ENCODE measurements around the gene F2R.
"Not testable (repeated sequence)": the region's sequence is repeated elsewhere in the genome, so short reads cannot be mapped to it uniquely, and the experiment has no call there.

The F2R gene

DNA sequence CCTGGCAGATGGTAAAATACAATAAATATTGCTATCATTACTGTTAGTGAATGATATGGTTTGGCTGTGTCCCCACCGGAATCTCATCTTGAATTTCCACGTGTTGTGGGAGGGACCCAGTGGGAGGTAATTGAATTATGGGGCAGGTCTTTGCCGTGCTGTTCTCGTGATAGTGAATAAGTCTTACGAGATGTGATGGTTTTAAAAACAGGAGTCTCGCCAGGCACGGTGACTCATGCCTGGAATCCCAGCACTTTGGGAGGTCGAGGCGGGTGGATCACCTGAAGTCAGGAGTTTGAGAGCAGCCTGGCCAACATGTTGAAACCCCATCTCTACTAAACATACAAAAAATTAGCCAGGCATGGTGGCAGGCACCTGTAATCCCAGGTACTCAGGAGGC is 45.2 kb downstream of the F2R start:
- DNase-seq: not testable (repeated sequence)

DNA sequence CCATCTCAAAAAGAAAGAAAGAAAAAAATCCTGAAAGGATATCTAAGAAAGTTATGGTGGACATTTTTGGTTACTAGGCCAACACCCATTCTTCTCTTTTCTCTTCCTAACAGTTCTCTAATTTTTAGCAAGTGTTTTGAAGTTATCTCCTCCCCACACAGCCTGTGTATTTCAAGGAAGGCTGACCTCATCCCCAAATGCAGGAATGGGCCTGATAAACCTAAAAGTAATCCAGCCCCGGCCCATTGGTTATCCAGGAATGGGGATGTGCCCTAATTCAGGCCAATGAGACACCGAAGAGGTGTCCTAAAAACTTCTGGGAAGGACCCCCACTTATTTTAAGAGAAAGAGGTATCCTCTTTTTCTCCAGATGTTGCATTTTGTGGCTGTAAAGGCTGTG is 46.6 kb downstream of the F2R start:
- no peak for DNase-seq

DNA sequence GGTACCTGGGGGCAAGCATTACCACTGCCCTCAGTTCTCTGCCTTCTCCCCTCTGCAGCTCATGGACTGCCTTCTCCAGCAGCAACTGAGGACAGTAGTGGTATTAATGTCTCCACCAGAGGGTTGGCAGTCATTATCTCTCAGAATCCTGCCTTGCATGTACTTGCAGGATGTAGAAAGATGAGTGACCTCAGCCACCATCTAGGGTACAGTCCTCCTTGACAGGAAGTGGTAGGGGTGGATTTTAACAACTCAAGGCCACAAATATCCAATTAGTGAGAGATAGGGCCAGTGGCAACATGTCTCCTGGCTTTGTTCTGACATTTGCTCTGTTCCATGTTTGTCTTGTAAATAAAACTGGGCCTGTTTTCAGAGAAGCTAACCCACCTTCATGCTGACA is 47.2 kb downstream of the F2R start:
- no peak for DNase-seq

DNA sequence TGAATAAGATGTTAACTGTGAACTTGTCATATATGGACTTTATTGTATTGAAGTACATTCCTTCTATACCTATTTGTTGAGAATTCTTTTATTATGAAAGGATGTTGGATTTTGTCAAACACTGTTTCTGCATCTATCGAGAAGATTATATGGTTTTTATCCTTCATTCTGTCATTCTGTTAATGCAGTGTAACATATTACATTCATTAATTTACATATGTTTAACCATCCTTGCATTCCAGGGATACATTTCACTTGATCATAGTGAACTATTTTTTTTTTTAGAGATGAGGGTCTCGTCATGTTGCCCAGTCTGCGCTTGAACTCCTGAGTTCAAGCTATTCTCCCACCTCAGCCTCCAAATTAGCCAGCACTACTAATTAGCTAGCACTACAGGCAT is 48.4 kb downstream of the F2R start:
- DNase-seq: no peak

DNA sequence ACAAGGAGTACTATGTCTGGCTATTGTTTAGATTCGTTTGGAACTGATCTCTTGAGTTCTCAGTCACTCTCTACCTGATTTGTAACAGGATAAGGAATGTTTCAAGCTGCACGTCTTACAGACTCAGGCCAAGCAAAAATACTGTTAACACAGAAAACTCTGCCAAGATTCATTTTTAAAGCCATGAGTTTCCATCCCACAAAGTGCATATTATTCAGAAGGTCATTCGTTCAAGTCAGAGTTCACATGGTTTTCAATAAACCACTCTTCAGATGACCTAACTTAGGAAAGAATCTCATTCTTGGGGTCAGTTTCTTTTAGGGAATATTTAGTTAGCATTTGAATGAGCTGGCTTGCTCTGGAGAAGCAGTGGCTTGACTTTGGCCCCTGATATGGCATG is 49.3 kb downstream of the F2R start:
- DNase-seq: no peak

DNA sequence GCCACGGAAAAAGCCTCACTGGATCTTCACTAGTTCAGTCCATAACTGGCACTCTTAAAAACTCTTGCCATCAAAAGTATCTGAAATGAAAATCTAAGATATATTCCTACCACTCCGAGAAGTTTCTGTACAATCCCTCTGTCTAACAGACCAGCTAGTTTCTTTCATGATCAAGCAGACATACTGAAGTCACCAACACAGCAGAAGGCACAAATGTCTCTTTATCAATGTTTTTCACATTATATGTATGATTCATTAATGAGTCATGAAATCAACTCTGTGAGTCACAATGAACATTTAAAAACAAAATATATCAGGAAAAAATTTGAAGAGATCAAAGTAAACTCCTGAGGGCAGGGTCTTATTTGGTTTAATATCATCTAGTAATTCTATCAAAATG is 50.8 kb downstream of the F2R start:
- DNase-seq: no peak

DNA sequence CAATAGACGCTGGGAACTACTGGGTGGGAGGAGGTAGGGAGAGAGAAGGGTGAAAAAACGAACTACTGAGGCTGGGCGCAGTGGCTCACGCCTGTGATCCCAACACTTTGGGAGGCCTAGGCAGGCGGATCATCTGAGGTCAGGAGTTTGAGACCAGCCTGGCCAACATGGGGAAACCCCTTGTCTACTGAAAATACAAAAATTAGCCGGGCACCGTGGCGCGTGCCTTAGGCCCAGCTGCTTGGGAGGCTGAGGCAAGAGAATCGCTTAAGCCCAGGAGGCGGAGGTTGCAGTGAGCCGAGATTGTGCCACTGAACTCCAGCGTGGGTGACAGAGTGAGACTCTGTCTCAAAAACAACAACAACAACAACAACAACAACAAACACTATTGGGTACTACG is 55.1 kb downstream of the F2R start:
- DNase-seq: not testable (repeated sequence)

DNA sequence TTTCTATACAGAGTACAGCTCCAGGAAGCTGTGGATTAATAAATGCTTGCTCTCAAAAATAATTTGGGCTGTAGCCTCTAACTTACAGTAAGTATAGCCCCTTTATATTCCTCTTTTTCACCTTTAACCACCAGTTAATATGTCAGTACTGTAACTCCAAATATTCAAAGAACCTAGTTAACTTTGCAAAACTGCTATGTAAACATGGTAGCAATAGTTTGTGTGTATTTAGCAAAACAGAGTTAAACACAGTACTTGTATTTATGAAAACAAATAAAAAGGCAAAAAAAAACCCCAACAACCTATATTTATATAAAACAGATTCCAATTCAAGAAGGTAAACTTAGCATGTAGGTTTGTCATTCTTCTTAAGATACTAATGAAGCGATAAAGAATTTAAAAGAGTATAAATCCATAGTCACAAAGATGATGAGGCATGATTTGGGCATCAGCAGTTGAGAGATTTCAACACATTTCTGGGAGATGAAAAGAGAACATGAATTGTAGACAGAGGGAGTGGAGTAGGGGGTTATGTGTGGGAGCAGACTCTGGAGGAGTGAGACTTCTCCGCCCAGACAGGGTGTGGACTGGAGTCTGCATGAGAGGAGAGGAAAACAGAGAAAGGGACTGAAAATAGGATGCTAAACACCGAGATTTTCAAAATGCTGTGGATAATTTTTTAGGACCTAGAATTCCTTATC is 55.9 kb downstream of the F2R start:
- no peak for DNase-seq

DNA sequence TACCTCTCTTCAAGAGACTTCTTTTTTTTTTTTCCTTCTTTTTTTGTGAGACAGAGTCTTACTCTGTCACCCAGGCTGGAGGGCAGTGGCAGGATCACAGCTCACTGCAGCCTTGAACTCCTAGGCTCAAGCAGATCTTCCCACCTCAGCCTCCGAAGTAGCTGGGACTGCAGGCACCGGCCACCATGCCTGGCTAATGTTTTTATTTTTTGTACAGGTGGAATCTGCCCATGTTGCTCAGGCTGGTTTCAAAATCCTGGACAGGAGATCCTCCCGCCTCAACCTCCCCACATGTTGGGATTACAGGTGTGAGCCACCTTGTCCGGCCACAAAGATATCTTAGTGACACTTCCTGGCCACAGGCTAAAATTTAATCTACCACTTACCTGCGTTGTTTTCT is 60.0 kb downstream of the F2R start:
- DNase-seq: no peak

DNA sequence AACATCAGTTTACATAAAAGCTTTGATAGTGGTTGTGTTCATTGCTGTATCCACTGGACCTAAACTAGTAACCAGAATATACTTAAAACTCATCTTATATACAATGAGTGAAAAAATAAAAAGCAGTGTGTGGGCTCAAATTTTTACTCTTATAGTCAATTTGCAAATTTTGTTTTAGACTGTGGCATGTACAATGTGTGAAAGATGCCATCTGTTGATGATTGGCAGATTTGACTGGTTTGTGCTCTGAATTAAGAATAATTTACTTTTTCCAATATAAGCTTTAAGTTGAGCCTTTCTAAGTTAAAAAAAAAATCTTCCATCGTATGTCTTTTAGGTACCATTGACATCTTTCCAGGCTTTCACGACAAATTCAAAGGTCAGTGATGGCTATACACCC is 60.5 kb downstream of the F2R start:
- DNase-seq: no peak

DNA sequence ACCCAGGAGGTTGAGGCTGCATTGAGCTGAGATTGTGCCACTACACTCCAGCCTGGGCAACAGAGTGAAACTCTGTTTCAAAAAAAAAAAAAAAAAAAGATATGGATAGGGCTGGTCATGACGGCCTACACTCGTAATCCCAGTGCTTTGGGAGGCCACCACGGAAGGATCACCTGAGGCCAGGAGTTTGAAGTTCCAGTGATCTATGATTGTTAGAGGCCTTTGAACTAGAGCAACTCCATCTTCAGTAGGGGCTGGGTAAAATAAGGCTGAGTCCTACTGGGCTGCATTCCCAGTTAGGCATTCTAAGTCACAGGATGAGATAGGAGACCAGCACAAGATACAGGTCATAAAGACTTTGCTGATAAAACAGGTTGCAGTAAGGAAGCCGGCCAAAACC is 64.7 kb downstream of the F2R start:
- DNase-seq: not testable (repeated sequence)

DNA sequence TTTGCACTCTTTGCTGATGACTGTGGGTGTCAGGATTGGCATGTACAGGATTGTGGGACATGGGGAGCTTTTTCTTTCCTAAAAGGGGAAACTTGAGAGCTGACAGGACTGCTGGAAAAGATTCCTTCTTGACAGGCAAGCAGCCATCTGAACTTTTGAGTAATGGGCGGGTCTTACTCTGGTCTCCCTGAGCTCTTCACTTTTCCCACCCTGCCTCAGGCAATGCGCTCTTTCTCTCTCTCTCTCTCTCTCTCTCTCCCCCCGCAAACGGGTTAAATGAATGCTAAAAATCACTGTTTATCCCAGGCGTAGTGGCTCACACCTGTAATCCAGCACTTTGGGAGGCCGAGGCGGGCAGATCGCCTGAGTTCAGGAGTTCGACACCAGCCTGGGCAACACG is 65.8 kb downstream of the F2R start:
- no peak for DNase-seq

DNA sequence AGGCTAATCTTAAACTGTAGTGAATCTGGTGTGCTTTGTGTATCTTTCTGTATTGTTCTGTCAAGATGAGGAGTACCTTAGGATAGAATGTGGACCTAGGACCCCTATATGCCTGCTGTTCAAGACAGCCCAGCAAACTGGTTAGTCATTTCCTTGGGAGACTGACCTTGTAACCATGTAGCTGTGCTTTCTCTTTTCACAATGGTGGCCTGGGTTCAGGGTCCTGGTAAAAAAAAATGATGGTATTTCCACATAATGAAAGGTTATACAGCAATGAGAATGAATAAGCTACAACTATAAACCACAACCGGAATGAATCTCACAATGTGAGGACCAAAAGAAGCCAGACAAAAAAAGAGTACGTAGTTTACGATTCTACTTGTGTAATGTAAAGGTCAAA is 66.5 kb downstream of the F2R start:
- no peak for DNase-seq

All from activated CD4-positive, alpha-beta T cell treated with anti-CD3 and anti-CD28 coated beads for 48 hours (primary cell).